Measurements from ENCODE around the gene CNTRL.

GRCh38 chr9:121122246-121123032, 47.7 kb downstream of the CNTRL start:
- TF ChIP-seq POLR2AphosphoS5 (IDR thresholded peaks at IDR 0.05; ENCODE audit: low read depth, low read length), result no peak
- no peak for TF ChIP-seq TAF1 (IDR thresholded peaks at IDR 0.05; ENCODE audit: borderline replicate concordance, insufficient read depth, low read length)
- TF ChIP-seq, protein P1, sequence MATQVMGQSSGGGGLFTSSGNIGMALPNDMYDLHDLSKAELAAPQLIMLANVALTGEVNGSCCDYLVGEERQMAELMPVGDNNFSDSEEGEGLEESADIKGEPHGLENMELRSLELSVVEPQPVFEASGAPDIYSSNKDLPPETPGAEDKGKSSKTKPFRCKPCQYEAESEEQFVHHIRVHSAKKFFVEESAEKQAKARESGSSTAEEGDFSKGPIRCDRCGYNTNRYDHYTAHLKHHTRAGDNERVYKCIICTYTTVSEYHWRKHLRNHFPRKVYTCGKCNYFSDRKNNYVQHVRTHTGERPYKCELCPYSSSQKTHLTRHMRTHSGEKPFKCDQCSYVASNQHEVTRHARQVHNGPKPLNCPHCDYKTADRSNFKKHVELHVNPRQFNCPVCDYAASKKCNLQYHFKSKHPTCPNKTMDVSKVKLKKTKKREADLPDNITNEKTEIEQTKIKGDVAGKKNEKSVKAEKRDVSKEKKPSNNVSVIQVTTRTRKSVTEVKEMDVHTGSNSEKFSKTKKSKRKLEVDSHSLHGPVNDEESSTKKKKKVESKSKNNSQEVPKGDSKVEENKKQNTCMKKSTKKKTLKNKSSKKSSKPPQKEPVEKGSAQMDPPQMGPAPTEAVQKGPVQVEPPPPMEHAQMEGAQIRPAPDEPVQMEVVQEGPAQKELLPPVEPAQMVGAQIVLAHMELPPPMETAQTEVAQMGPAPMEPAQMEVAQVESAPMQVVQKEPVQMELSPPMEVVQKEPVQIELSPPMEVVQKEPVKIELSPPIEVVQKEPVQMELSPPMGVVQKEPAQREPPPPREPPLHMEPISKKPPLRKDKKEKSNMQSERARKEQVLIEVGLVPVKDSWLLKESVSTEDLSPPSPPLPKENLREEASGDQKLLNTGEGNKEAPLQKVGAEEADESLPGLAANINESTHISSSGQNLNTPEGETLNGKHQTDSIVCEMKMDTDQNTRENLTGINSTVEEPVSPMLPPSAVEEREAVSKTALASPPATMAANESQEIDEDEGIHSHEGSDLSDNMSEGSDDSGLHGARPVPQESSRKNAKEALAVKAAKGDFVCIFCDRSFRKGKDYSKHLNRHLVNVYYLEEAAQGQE (IDR thresholded peaks at IDR 0.05; ENCODE audit: insufficient read depth in 1 of 2, low read depth in 2 of 2, low read length in 2 of 2), result no peak
- no peak for TF ChIP-seq FOXP2 (optimal IDR thresholded peaks at IDR 0.05; ENCODE audit: borderline replicate concordance, extremely low read depth, extremely low read length, insufficient read depth)
- TF ChIP-seq SIN3A (IDR thresholded peaks at IDR 0.05; ENCODE audit: borderline replicate concordance, insufficient read depth, low read length), result no peak
